Measurements from ENCODE around the gene ZNF74.
A peak's percentile ranks its signal among the peaks of the same experiment; 100 is the strongest.
"Not testable (repeated sequence)": the region's sequence is repeated elsewhere in the genome, so short reads cannot be mapped to it uniquely, and the experiment has no call there.

ZNF74 gene

DNA sequence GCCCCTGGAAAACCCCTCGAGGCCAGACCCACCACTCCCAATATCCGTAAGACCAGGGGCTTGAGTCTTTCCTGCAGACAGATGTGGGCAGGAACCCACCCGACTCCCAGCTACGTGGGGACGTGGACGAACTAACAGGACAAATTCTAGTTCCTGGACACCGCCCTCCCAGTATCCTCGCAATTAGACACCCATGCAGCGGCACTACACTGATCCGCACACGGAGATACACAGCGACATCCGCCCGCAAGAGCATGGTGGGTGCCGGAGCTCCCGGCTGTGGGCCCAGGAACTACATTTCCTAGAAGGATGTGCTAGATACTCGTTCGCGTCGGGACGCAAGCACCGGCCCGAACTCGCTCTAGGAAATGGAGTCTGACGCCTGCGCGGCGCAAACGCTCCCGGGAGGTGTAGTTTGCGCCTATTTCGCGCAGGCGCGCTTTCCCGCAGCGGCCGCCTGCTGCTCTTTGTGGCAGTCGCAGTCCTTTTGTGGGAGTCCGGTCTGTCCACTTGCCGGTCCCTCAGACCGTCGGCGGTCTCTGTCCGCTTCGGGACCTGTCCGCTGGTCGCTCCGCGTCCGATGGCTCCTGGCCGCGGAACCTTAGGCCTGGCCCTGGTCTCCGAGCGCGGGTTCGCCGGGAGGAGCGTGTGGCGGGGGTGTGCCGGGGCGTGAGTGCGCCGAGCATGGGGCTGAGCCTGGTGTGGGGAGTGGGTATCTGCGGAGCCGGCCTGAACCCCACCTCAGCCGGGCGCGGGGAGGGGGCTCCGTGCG, at the start of gene ZNF74:
TSS of gene ZNF74 (plus strand) at position 447 of the 772 bp plus-strand sequence. CDS start 478 bp downstream, outside the sequence.
- peak; percentile 87 for DNase-seq

DNA sequence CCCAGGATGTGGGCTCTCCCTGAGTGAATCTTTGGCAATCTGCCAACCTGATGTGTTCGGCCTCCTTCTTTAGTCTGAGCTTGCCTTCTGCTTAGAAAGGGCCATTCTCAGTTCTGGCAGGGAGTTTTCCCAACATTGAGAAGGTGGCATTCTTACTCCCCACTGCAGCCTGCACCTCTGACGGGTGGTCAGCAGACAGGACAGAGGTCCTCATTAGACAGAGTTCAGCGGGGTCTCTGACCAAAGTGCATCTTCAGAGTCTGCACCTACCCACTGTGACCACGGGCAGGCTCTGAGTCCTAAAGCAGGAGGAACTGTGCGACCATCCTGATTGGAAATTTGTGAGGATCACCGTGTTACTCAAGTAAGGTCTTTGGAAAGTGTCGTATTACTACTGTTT, 47.4 kb upstream of the ZNF74 start:
- not testable (repeated sequence) for DNase-seq

DNA sequence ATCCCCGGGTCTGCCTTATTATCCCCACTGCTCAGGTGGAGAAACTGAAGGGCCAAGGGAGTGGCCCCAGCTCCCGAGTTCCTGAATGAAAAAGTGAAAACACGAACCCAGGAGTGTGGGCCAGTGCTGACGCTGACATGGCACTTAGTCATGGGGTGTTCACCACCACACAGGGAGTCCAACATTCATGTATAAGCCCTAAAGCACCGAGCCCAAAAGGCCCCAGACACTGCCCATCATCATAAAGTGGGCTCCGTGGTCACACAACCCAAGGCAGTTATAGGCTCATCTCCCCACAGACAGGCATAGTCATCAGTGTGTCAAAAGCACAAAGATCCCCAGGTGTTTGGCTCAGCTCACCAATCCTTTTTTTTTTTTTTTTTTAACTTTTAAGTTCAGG, 41.4 kb upstream of the ZNF74 start:
- not testable (repeated sequence) for DNase-seq

DNA sequence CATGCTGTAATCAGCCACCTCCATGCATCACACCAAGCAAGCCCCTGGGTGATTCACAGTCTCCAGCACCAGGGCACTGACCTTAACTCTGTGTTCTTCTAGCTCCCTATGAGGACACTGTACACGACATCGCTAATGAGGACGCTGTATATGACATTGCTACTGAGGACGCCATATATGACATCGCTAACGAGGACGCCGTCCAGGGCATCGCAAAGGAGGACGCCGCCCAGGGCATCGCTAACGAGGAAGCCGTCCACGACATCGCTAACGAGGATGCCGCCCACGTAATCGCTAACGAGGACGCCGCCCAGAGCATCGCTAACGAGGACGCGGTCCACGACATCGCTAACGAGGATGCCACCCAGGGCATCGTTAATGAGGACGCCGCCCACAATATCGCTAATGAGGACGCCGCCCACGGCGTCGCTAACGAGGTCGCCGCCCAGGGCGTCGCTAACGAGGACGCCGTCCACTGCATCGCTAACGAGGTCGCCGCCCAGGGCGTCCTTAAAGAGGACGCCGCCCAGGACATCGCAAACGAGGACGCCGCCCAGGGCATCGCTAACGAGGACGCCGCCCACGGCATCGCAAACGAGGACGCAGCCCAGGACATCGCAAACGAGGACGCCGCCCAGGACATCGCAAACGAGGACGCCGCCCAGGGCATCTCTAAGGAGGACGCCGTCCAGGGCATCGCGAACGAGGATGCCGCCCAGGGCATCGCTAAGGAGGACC, 39.5 kb upstream of the ZNF74 start:
- DNase-seq: no peak

DNA sequence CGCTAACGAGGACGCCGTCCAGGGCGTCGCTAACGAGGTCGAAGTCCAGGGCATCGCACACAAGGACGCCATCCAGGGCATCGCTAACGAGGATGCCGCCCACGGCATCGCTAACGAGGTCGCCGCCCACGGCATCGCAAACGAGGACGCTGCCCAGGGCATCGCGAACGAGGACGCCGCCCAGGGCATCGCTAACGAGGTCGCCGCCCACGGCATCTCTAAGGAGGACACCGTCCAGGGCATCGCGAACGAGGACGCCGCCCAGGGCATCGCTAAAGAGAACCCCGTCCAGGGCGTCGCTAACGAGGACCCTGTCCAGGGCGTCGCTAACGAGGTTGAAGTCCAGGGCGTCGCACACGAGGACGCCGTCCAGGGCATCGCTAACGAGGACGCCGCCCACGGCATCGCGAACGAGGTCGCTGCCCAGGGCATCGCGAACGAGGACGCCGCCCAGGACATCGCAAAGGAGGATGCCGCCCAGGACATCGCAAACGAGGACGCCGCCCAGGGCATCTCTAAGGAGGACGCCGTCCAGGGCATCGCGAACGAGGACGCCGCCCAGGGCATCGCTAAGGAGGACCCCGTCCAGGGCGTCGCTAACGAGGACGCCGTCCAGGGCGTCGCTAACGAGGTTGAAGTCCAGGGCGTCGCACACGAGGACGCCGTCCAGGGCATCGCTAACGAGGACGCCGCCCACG, 37.9 kb upstream of the ZNF74 start:
- not testable (repeated sequence) for DNase-seq

DNA sequence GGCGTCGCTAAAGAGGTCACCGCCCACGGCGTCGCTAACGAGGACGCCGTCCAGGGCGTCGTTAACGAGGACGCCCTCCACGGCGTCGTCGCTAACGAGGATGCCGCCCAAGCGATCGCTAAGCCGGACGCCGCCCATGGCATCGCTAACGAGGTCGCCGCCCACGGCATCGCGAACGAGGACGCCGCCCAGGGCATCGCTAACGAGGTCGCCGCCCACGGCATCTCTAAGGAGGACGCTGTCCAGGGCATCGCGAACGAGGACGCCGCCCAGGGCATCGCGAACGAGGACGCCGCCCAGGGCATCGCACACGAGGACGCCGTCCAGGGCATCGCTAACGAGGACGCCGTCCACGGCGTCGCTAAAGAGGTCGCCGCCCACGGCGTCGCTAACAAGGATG, 37.0 kb upstream of the ZNF74 start:
- DNase-seq: not testable (repeated sequence)

DNA sequence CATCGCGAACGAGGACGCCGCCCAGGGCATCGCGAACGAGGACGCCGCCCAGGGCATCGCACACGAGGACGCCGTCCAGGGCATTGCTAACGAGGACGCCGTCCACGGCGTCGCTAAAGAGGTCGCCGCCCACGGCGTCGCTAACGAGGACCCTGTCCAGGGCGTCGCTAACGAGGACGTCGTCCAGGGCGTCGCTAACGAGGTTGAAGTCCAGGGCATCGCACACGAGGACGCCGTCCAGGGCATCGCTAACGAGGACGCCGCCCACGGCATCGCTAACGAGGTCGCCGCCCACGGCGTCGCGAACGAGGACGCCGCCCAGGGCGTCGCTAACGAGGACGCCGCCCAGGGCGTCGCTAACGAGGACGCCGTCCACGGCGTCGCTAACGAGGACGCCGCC, 36.0 kb upstream of the ZNF74 start:
- DNase-seq: not testable (repeated sequence)

DNA sequence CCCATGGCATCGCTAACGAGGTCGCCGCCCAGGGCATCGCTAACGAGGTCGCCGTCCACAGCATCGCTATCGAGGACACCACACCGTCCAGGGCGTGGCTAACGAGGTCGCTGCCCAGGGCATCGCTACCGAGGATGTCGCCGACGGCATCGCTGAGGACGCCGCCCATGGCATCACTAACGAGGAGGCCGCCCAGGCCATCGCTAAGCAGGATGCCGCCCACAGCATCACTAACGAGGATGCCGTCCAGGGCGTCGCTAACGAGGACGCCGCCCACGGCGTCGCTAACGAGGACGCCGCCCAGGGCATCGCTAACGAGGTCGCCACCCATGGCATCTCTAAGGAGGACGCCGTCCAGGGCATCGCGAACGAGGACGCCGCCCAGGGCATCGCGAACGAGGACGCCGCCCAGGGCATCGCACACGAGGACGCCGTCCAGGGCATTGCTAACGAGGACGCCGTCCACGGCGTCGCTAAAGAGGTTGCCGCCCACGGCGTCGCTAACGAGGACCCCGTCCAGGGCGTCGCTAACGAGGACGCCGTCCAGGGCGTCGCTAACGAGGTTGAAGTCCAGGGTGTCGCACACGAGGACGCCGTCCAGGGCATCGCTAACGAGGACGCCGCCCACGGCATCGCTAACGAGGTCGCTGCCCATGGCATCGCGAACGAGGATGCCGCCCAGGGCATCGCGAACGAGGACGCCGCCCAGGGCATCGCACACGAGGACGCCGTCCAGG, 35.3 kb upstream of the ZNF74 start:
- DNase-seq: not testable (repeated sequence)

DNA sequence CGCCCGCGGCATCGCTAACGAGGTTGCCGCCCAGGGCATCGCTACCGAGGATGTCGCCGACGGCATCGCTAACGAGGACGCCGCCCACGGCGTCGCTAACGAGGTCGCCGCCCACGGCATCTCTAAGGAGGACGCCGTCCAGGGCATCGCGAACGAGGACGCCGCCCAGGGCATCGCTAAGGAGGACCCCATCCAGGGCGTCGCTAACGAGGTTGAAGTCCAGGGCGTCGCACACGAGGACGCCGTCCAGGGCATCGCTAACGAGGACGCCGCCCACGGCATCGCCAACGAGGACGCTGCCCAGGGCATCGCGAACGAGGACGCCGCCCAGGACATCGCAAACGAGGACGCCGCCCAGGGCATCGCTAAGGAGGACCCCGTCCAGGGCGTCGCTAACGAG, 33.7 kb upstream of the ZNF74 start:
- DNase-seq: not testable (repeated sequence)

DNA sequence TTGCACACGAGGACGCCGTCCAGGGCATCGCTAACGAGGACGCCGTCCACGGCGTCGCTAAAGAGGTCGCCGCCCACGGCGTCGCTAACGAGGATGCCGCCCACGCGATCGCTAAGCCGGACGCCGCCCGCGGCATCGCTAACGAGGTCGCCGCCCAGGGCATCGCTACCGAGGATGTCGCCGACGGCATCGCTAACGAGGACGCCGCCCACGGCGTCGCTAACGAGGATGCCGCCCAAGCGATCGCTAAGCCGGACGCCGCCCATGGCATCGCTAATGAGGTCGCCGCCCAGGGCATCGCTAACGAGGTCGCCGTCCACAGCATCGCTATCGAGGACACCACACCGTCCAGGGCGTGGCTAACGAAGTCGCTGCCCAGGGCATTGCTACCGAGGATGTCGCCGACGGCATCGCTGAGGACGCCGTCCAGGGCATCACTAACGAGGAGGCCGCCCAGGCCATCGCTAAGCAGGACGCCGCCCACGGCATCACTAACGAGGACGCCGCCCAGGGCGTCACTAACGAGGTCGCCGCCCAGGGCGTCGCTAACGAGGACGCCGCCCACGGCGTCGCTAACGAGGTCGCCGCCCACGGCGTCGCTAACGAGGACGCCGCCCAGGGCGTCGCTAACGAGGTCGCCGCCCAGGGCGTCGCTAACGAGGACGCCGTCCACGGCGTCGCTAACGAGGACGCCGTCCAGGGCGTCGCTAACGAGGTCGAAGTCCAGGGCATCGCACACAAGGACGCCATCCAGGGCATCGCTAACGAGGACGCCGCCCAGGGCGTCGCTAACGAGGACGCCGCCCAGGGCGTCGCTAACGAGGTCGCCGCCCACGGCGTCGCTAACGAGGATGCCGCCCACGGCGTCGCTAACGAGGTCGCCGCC, 32.8 kb upstream of the ZNF74 start:
- DNase-seq: not testable (repeated sequence)

DNA sequence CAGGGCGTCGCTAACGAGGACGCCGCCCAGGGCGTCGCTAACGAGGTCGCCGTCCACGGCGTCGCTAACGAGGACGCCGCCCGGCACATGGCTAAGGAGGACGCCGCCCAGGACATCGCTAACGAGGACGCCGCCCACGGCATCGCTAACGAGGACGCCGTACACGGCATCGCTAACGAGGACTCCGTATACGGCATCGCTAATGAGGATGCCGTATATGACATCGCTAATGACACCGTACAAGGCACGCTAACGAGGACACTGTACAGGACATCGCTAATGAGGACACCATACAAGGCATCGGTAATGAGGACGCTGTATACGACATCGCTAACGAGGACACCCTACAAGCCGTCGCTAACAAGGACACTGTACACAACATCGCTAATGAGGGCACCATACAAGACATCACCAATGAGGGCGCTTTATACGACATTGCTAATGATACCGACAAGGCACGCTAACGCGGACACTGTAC, 32.2 kb upstream of the ZNF74 start:
- DNase-seq: not testable (repeated sequence)

DNA sequence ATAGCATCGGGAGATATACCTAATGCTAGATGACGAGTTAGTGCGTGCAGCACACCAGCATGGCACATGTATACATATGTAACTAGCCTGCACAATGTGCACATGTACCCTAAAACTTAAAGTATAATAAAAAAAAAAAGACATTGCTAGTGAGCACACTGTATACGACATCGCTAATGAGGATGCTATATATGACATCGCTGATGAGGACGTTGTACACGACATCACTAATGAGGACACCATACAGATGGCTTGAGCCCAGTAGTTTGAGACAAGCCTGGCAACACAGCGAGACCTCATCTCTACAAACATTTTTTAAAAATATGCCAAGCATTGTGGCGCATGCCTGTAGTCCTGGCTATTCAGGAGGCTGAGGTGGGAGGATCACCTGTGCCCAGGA, 31.5 kb upstream of the ZNF74 start:
- not testable (repeated sequence) for DNase-seq

DNA sequence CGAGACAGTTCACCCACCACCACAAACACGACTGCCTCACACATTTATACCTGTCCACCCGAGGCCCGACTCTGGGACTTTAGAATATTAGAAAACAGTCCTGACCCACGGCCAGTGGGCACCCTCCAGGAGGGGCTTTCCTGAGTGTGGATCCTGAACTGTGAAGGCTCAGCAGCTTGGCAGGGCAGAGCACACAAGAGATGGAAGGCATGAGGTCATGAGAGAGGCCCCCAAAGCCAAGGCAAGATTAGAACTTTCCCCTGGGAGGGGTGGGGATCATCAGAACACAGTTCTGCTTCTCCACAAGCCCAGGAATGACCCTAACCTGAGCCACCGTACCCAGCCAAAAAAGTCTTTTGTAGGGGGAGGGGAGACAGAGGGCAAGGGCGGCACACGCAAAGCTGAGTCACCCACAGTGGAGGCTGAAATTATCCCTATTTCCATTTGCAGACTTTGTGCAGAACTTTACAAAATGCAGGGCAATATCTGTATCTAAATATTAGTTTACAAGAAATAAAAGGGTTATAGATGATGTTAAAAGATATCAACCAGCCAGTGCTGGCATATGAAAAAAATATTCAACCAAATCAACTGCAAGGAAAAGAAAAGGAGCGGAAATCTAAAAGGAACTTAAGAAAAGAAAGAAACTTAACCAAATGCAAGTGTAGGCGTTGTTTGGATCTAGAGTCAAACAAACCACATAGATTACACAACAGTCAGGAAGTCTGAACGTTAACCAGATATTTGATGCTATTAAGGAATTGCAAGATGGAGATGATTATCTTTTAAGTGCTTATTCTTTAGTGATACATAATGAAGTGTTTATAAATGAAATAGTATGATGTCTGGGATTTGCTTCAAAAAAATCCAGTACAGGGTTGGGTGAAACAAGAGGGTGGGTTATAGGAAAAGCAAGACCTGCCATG, 29.4 kb upstream of the ZNF74 start:
- not testable (repeated sequence) for DNase-seq

DNA sequence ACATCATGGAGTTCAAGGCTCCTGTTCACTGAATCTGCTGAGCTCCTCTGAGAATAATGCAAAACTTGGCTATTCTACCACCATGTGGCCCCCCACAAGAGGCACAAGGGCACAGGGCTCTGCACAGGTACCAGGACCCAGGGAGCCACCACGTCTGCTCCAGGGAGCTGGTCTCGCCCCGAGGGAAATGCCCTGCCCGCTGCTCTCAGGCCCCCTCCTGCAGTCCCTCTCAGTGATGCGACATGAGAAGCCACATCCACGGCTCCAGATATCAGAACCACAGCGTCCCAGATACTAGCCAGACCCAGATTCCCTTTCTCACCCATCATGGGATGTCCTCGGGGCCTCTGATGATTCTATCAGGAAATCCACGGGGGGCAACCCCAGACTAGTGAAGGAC, 27.1 kb upstream of the ZNF74 start:
- DNase-seq: not testable (repeated sequence)

DNA sequence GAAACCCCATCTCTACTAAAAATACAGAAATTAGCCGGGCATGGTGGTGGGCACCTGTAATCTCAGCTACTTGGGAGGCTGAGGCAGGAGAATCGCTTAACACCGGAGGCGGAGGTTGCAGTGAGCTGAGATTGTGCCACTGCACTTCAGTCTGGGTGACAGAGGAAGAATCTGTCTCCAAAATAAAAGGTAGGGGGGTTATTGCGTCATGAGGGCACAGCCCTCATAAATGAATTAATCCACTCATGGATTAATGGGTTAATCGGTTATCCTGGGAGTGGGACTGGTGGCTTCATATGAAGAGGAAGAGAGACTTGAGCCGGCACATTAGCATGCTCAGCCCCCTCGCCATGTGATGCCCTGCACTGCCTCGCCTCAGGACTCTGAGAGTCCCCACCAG, 25.1 kb upstream of the ZNF74 start:
- not testable (repeated sequence) for DNase-seq

DNA sequence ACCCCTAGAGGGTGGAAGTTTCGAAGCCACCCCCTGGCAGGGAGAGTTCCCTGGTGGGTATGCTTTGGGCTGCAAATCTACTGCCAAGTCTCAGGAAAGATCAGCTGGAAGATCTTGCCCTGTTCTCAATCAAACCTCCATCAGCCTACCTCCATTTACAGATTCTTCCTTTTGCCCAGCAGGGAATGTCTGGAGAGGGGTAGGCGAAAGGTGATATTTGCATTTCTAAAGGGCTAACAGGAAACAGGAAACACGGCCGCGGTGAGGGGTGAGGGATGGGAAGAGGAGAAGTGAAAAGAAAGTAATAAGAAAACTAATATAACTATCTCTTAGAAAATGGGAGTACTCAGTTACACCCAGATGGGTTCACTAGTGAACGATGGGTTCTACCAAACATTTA, 22.3 kb upstream of the ZNF74 start:
- DNase-seq: not testable (repeated sequence)

DNA sequence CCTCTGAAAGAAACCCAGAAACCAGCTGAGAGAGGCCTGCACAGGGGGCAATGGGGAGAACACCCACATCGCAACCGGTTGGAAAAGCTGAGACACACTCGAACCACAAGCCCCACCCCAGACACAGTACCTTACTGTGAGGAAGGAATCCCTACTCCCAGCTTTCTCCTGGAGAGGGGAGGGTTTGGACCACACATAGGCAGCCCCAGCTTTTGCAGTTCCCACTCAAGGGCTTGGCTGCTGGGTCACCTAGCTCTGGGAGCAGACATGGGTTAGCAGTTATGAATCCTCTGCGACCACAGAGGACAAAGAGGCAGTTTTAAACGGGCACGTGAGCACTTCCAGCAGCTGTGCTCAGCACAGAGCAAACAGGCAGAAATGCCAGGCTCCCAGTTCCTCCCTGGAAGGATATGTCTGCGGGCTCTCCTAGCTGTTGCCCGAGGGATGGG, 21.5 kb upstream of the ZNF74 start:
- not testable (repeated sequence) for DNase-seq

DNA sequence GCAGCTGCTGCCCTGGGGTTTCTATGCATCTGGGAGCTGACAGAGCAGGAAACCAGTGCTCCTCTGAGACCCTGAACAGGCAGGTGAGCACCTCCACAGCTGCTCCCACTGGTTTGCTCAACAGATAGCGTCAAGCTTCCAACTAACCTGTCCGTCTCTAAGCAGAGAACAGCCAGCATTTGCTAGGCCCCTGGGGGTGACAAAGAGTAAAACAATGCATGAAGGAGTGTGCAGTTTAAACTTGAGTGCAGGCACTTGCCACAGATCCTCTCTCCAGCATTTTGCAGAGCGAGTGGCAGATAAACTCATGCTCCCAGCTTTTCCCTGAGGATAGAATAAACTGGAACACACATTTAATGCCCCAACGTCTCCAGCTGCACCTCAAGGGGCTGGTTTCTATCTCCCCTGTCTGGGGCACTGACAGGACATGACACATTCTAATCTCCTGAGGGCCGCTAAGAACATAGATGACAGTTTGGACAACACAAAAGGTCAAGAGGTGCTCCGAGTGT, 20.7 kb upstream of the ZNF74 start:
- not testable (repeated sequence) for DNase-seq

DNA sequence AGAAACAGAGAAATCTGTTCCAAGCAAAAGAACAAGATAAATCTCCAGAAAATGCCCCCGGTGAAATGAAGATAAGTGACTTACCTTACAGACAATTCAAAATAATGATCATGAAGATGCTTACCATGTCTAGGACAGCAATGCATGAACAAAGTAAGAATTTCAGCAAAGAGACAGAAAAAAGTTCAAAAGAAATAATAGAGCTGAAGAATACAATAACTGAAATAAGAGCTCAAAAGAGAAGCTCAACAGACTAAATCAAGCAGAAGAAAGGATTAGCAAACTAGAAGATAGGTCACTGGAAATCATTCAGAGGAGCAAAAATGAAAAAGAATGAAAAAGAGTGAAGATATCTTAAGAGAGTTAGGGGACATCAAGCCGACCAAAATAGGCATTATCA, 19.8 kb upstream of the ZNF74 start:
- DNase-seq: not testable (repeated sequence)

DNA sequence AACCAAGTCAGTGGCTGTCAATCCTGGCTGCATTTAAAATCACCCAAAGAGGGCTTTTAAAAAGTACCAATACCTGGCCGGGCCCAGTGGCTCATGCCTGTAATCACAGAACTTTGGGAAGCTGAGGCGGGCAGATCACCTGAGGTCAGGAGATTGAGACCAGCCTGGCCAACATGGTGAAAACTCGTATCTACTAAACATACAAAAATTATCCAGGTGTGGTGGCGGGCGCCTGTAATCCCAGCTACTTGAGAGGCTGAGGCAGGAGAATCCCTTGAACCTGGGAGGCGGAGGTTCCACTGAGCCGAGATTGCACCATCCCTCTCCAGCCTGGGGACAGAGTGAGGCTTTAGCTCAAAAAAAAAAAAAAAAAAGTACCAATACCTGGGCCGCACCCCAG, 17.7 kb upstream of the ZNF74 start:
- DNase-seq: not testable (repeated sequence)
